ENCODE data around the gene KDM5A. TPM values are rescaled to one million over a fixed set of nuclear protein-coding genes. Genes with fewer than 3 reads are reported as not detected.

Gene KDM5A
- total RNA-seq, 1 donor from 2014 or later: 32.4 TPM

GRCh38 chr12:264269-264668, 124.9 kb downstream of the KDM5A start:
- no peaks in the 10 kb centered on the region for H3K27me3 ChIP-seq
- intact Hi-C loops (cut with DNase I): no loop called here
- TF ChIP-seq CTCF (IDR thresholded peaks at IDR 0.05): no peak

GRCh38 chr12:263574-263973, 125.5 kb downstream of the KDM5A start:
- no peak for DNase-seq (ENCODE audit: low spot score in 2 of 2)
- no peaks in the 10 kb centered on the region for H3K27me3 ChIP-seq

More at GRCh38 chr12:264269-264668, 124.9 kb downstream of the KDM5A start:
- Histone ChIP-seq H3K27ac (no peak overlapping the region), H3K36me3 (no peaks in the 10 kb centered on the region), H3K4me3 (no peak overlapping the region), H3K4me1 (no peaks in the 10 kb centered on the region), H3K9me3 (no peaks in the 10 kb centered on the region)
- no peak for DNase-seq (ENCODE audit: low spot score in 2 of 2)

GRCh38 chr12:262817-263216, 126.3 kb downstream of the KDM5A start, which contains the start of gene SLC6A13:
TSS of gene SLC6A13 (minus strand) at chr12:262836. CDS start at chr12:260052, 2,784 bp downstream.
- Histone ChIP-seq H3K27ac (no peak within 1 kb of the TSS), H3K4me1 (no peaks in the 10 kb centered on the region), H3K36me3 (no peaks in the 10 kb centered on the region), H3K4me3 (no peak within 1 kb of the TSS), H3K9me3 (no peaks in the 10 kb centered on the region), H3K27me3 (no peaks in the 10 kb centered on the region)
- no peak for DNase-seq (ENCODE audit: low spot score in 2 of 2)
- intact Hi-C loops (cut with DNase I): no loop called here
- no peak for TF ChIP-seq CTCF (IDR thresholded peaks at IDR 0.05)

More at GRCh38 chr12:263574-263973, 125.5 kb downstream of the KDM5A start:
- Histone ChIP-seq H3K4me3 (no peak overlapping the region), H3K9me3 (no peaks in the 10 kb centered on the region), H3K4me1 (no peaks in the 10 kb centered on the region), H3K36me3 (no peaks in the 10 kb centered on the region), H3K27ac (no peak overlapping the region)
- intact Hi-C loops (cut with DNase I): no loop called here
- no peak for TF ChIP-seq CTCF (IDR thresholded peaks at IDR 0.05)

- H3K4me3 ChIP-seq: no peak overlapping the region
- no peaks in the 10 kb centered on the region for H3K36me3 ChIP-seq
- intact Hi-C loops (cut with DNase I): no loop called here
- H3K27me3 ChIP-seq: no peaks in the 10 kb centered on the region
- no peak for DNase-seq (ENCODE audit: low spot score in 2 of 2)
- no peak overlapping the region for H3K27ac ChIP-seq
- H3K9me3 ChIP-seq: no peaks in the 10 kb centered on the region
- H3K4me1 ChIP-seq: no peaks in the 10 kb centered on the region
- TF ChIP-seq CTCF (IDR thresholded peaks at IDR 0.05): no peak
These were observed 127.0 kb downstream of the KDM5A start for GRCh38 chr12:262113-262512.

GRCh38 chr12:257521-258321, 131.4 kb downstream of the KDM5A start:
- no peaks in the 10 kb centered on the region for H3K9me3 ChIP-seq
- intact Hi-C loops (cut with DNase I): no loop called here
- H3K4me1 ChIP-seq: no peaks in the 10 kb centered on the region
- no peaks in the 10 kb centered on the region for H3K36me3 ChIP-seq
- H3K27me3 ChIP-seq: no peaks in the 10 kb centered on the region
- H3K27ac ChIP-seq: no peak overlapping the region
- H3K4me3 ChIP-seq: no peak overlapping the region
- TF ChIP-seq CTCF (IDR thresholded peaks at IDR 0.05): no peak
- no peak for DNase-seq (ENCODE audit: low spot score in 2 of 2)
